Medulla oblongata (tissue), 1 donor: ENCODE measurements around the gene RBP3.

Source experiments
- DNase-seq: peaks from one replicate; pipeline ENCODE4 v3.0.0-alpha.2; 2015; ENCODE audit errors: extremely low spot score

RBP3 gene

DNA sequence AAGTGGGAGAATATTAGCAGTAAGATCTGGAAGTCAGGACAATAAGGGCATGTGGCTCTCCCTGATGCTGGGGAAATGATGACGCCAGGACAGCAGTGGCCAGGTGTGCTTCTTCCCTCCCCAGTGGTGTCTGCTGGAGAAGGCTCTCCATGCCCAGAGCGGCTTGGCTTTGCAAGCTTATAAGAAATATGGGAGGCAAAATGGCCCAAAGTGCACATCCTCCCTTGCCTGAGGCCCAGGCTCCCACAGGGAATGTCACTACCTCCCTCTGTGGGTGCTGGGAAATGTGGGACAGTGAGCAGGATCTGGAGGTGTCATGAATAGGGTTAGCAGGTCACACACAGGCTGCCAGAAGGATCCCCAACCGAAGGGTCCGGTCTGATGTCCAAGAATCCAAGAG, 53.0 kb downstream of the RBP3 start:
- no peak for DNase-seq

DNA sequence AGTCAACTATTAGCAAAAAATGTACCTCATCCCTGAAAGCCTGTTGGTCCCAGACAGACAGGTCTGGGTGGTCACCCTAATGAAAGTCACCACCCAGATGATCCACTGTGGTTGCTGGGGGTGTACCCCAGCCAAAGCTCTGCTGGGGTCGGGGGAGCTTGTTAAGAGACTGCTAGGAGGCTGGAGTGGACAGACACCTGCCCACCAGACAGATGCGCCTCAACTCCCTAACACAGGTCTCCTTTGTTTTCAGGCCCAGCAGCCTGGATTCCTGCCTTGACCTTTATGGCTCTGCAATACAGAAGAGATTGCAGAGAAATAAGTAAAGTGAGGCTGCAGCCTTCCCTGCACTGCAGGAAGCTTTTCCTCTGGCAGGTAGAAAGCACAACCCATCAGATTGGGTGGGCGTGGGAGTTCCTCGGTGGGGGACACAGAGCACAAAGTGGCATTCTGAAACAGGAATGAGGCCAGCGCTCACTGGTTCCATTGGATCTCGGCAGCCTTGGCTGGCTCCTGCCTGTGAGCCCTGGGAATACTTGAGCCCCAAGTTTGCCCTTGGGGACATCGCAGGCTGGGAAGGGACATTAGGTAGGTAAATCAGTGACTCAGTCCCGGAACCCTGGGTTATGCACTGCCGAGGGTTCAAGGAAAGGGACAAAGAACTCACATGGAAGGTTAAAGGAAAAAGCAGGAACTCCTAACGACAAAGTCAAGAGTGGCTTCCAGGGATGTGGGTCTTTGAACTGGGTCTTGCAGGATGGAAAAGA, 53.9 kb downstream of the RBP3 start:
- no peak for DNase-seq

DNA sequence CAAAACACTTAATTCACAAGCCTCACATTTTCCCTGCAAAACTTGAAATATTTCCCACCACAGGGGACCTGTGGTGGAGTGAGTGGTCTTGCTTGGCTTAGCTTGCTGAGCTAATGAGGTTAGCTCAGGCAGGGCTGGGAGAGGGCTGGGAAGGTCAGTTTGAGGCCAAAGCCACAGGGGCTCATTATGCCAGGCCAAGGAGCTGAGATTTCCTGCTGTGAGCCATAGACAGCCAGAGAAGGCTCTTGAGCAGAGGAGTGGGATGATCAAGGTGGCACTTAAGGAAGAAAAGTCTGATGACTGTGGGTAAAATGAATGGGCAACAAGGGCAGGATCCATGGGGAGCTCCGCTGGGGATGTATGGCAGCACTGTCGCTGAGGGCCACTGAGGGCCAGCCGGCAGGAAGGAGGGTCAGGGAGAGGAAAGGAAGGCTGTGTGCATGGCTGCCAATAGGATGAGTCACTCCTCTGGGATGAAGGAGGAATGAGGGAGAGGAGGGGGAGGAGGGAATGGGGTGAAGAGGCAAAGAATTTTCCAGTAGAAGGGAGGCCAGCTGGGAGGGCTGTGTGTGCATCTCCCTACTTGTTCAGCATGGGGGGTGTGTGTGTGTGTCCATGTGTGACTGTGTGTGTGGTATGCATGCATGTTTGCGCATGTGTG, 54.6 kb downstream of the RBP3 start:
- DNase-seq, result no peak

DNA sequence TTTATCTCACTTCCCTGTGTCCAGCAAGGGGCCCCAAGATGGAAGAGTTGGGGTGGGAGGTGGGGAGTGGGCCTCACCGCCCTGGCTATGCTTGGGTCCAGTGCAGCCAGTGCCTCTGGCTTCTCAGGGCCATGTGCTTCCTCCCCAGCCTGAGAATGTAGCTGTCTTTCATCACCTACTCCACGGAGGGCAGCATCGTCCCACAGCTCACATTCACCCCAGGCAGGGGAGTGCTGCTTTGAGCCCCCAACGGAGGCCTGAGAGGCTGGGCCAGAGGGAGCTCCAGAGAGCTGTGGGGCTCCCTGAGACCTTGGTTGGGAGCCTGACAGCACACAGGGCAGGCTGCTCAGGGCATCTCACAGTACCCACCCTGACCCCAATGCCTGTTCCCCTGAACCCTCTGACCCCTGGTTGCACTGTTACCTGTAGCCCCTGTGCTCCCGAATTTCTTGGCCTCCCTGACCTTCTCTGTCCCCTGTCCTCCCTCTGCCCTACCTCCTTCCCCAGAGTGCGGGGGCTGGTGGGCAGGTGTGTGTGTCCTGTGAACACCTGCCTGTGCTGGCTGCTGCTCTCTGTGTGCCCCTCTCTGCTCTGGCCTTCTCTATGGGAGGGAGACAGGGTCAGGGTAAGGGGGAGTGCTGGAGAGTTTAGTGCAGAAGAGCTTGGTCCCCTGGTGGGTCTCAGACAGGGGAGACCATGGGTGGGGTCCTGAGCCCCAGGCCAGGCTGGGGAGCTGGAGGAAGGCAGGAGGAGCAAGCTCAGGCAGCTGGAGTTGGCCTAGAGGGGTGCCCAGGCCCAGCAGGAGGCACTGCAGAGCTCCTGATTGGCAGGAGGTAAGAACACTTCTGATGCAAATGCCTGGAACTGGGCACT, 55.5 kb downstream of the RBP3 start:
- no peak for DNase-seq

DNA sequence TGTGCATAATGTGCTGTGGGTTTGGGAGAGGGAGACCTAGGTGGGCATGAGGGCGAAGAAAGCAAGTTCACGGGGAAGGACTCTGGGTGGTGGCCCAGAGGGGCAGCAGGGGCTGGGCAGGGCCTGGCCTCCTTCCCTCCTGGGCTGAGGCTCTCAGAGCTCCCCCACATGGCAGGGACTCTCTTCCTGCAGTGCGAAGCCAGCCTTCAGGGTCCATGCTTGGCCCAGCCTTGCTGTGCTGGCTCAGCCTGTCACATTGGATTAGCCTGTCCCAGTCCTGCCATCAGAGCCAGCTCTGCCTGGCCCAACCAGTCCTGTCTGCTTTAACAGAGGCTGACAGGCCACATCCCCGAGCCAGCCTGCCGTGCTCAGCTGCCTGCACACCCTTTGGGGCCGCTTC, 56.3 kb downstream of the RBP3 start:
- no peak for DNase-seq

DNA sequence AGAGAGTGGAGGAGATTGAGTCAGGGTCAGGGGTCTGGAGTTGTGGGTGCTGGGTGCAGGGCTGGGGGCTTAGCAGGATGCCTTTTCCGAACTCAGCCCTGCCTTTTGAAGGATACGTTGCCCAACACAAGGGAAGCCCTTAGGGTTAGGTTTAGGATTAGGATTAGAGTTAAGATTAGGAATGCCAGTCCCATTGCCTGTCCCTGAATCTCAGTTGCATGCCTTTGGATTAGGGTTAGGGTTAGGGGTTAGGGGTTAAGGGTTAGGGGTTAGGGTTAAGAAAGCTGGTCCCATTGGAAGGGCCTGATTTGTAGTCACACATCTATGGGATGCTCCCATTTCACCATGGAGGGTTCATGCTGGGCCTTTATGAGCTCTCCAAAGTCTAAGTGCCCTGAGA, 56.8 kb downstream of the RBP3 start:
- DNase-seq, result no peak

DNA sequence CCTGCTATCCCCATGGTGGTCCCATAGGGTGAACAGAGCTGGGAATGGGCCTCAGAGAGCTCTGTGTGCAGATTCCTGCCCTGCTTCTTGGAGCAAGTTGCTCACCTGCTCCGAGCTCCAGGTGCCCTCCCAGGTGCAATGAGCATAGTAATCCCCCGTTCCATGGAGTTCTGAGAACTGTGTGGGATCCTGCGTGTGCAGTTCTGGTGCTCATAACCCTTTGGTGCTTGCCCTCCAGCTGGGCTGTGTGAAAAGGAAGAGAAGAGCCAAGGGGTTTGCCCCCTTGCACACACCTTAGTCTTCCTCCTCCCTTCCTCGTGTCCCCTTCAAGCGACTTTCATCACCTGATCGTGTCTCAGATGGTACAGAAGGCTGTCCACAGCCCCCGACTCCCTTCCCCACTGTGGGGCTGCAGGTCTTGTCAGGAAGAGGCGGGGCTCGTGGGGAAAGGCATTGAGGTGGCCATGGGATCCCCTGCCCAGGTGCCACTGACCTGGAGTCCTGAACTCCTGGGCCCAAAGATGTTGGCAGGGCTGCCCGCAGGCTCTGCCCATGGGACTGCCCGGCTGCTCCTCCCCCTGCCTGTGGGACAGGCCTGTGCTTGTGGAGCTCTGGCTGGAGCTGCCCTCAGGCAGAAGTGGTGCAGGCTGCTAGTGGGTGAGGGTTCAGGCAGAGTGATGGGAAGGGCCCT, 57.8 kb downstream of the RBP3 start:
- DNase-seq, result no peak

DNA sequence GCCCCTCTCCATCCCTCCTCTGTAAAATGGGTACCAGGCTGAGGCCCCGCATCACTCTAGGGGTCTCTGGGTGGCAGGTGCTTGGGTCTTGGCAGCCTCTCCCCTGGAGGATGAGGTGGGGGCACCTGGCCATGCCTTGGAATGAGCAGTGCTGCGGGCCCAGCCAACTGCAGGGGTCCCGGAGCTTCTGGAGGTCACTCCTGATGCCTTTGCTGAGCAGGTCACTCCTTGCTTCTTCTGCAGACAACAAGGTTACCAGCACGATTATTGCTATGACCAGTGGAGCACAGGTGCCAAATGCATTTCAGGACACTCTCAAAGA, 58.3 kb downstream of the RBP3 start:
- no peak for DNase-seq

DNA sequence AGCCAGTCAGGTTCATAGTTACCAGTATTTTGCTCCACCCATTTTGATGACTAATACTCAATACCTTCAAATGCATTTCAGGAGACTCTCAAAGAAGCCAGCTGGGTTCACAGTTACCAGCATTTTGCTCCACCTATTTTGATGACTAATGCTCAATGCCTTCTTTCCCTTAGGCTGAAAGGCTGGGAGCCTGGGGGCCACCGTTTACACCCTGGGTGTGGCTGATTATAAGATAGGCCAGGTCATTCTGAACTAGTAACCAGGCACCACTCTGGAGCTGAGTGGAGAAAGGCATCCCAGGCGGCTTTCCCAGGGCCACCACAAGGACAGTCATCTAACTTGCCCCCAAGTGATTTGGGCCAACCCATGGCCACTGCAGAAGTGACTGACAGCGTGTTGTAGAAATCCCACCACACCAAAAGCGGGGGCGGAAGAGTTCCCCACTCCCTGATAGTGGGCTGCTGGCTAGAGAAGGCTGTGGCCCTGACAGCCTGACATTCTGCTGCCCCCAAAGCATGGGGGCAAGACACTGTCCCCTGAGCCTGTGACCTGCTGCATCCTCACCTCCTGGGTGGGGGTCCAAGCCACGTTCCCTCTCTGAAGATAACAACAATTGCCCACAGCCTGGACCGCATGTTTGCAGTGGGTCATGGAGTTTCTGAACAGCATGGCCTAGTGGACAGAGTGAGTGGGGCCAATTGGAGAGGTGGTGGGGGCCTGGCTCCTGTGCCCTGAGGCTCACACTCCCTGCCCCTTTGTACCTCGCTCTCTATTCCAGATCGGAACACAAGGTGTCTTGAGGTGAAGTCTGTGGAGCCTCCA, 58.9 kb downstream of the RBP3 start:
- DNase-seq, result no peak
